GM12892 (cell line): ENCODE data around the gene PAK3.

Experiments
- POLR2A ChIP-seq: IDR thresholded peaks from 2 replicates; pipeline ENCODE4 v1.6.1; 2011; ENCODE audit warnings: low read depth, low read length, control low read depth
- POLR2AphosphoS5 ChIP-seq: IDR thresholded peaks from 2 replicates; pipeline ENCODE4 v1.6.1; 2011; ENCODE audit warnings: low read depth, low read length, control low read depth
- TAF1 ChIP-seq: IDR thresholded peaks from 2 replicates; pipeline ENCODE4 v1.6.1; 2011; ENCODE audit warnings: low read depth, mild to moderate bottlenecking, control low read depth, low read length, borderline replicate concordance

- TF ChIP-seq POLR2AphosphoS5 (no peak), POLR2A (no peak), TAF1 (no peak)
Measured at GRCh38 chrX:111110098-111110775, 14.2 kb downstream of the PAK3 start.
